WTC11 (cell line): ENCODE measurements around the gene FADS6. TPM values are rescaled to one million over a fixed set of nuclear protein-coding genes. Genes with fewer than 3 reads are reported as not detected.

Experiments used
- ATAC-seq: fragments of 200-7000 bp; cut with Tn5 transposase; 2 replicates; pipeline ENCODE4 v1.10.0; 2021; ENCODE audit warnings: mild to moderate bottlenecking, moderate library complexity
- CTCF ChIA-PET: fragments of 300-600 bp; sonication (Branson Sonifier 250); formaldehyde crosslinking; loops from one replicate; lab custom pipeline; 2021; ENCODE audit warnings: antibody characterized with exemption; lab: Charles Lee
- POLR2A ChIA-PET: fragments of 350-600 bp; sonication (Branson Sonifier 250); formaldehyde crosslinking; loops from one replicate; lab custom pipeline; 2021; ENCODE audit warnings: antibody characterized with exemption; lab: Charles Lee
- DNase-seq: peaks from one replicate; pipeline ENCODE4 v3.0.0; 2021; ENCODE audit warnings: low spot score
- H3K27ac Mint-ChIP-seq: 2 replicates; pipeline ENCODE4 v1.8.0; 2021; ENCODE audit warnings: mixed read lengths
- H3K27me3 Mint-ChIP-seq: 2 replicates; pipeline ENCODE4 v1.8.0; 2021; ENCODE audit warnings: low read depth, mild to moderate bottlenecking, moderate library complexity, mixed read lengths
- H3K36me3 Mint-ChIP-seq: 2 replicates; pipeline ENCODE4 v1.8.0; 2021; ENCODE audit warnings: mixed read lengths
- H3K4me1 Mint-ChIP-seq: 2 replicates; pipeline ENCODE4 v1.8.0; 2022; ENCODE audit warnings: mixed read lengths
- H3K4me3 Mint-ChIP-seq: 2 replicates; pipeline ENCODE4 v1.8.0; 2021; ENCODE audit warnings: mild to moderate bottlenecking, moderate library complexity, mixed read lengths
- H3K9me3 Mint-ChIP-seq: 2 replicates; pipeline ENCODE4 v1.8.0; 2021; ENCODE audit warnings: mixed read lengths
- EMX1 ChIP-seq: fragments of 250-450 bp; sonication (Bioruptor Pico); IDR thresholded peaks from 2 replicates; pipeline ENCODE4 v1.8.0; 2021; ENCODE audit warnings: mild to moderate bottlenecking
- ETV6 ChIP-seq: sonication (generic); formaldehyde crosslinking; IDR thresholded peaks from 2 replicates; pipeline ENCODE4 v1.8.1; 2022; ENCODE audit warnings: mild to moderate bottlenecking, missing genetic modification reagents
- FOXK1 ChIP-seq: sonication (generic); formaldehyde crosslinking; IDR thresholded peaks from 2 replicates; pipeline ENCODE4 v1.8.0; 2022; ENCODE audit warnings: mild to moderate bottlenecking, moderate library complexity, missing genetic modification reagents
- FOXP1 ChIP-seq: sonication (generic); formaldehyde crosslinking; IDR thresholded peaks from 2 replicates; pipeline ENCODE4 v1.8.0; 2022; ENCODE audit warnings: missing genetic modification reagents, mild to moderate bottlenecking, moderate library complexity, borderline replicate concordance
- GABPB1 ChIP-seq: sonication (generic); formaldehyde crosslinking; IDR thresholded peaks from 2 replicates; pipeline ENCODE4 v1.8.1; 2023; ENCODE audit warnings: mild to moderate bottlenecking, missing genetic modification reagents
- IRF2 ChIP-seq: sonication (generic); formaldehyde crosslinking; IDR thresholded peaks from 2 replicates; pipeline ENCODE4 v1.8.0; 2022; ENCODE audit warnings: low read depth, missing genetic modification reagents, borderline replicate concordance
- JAZF1 ChIP-seq: fragments of 250-450 bp; sonication (Bioruptor Pico); IDR thresholded peaks from 2 replicates; pipeline ENCODE4 v1.9.0; 2021; ENCODE audit warnings: moderate library complexity, mild to moderate bottlenecking, inconsistent platforms
- TEAD4 ChIP-seq: sonication (generic); formaldehyde crosslinking; IDR thresholded peaks from 2 replicates; pipeline ENCODE4 v1.8.0; 2022; ENCODE audit warnings: mild to moderate bottlenecking, missing genetic modification reagents
- ZNF121 ChIP-seq: sonication (generic); formaldehyde crosslinking; IDR thresholded peaks from 2 replicates; pipeline ENCODE4 v1.8.0; 2023; ENCODE audit warnings: missing genetic modification reagents
- ZNF138 ChIP-seq: sonication (generic); formaldehyde crosslinking; conservative IDR thresholded peaks from 2 replicates; pipeline ENCODE4 v1.8.1; 2022; ENCODE audit warnings: mild to moderate bottlenecking, moderate library complexity, missing genetic modification reagents
- ZNF396 ChIP-seq: fragments of 250-450 bp; sonication (Bioruptor Pico); IDR thresholded peaks from 2 replicates; pipeline ENCODE4 v1.8.0; 2021; ENCODE audit warnings: mild to moderate bottlenecking, moderate library complexity, borderline replicate concordance
- ZNF416 ChIP-seq: fragments of 250-450 bp; sonication (Bioruptor Pico); IDR thresholded peaks from 2 replicates; pipeline ENCODE4 v1.9.0; 2021; ENCODE audit warnings: mild to moderate bottlenecking, inconsistent platforms
- total RNA-seq: library from RNA; stranded (reverse); gene quantifications from 3 replicates; pipeline ENCODE4 v1.2.3, GENCODE V29; 2021
- TF ChIP-seq, protein P1 (sequence below): sonication (generic); formaldehyde crosslinking; IDR thresholded peaks from 2 replicates; pipeline ENCODE4 v1.8.1; 2023; ENCODE audit warnings: mild to moderate bottlenecking, missing genetic modification reagents
- TF ChIP-seq, protein P2 (sequence below): sonication (generic); formaldehyde crosslinking; IDR thresholded peaks from 2 replicates; pipeline ENCODE4 v1.8.1; 2022; ENCODE audit warnings: low read depth, mild to moderate bottlenecking, moderate library complexity, missing genetic modification reagents, borderline replicate concordance
- TF ChIP-seq, protein P3 (sequence below): sonication (generic); formaldehyde crosslinking; IDR thresholded peaks from 2 replicates; pipeline ENCODE4 v1.8.1; 2023; ENCODE audit warnings: mild to moderate bottlenecking, missing genetic modification reagents, borderline replicate concordance
- TF ChIP-seq, protein P4 (sequence below): sonication (generic); formaldehyde crosslinking; IDR thresholded peaks from 2 replicates; pipeline ENCODE4 v1.8.1; 2023; ENCODE audit warnings: mild to moderate bottlenecking, moderate library complexity, missing genetic modification reagents
- TF ChIP-seq, protein P5 (sequence below): sonication (generic); formaldehyde crosslinking; IDR thresholded peaks from 2 replicates; pipeline ENCODE4 v1.8.0; 2022; ENCODE audit warnings: mild to moderate bottlenecking, missing genetic modification reagents
- TF ChIP-seq, protein P6 (sequence below): sonication (generic); formaldehyde crosslinking; IDR thresholded peaks from 2 replicates; pipeline ENCODE4 v1.8.0; 2022; ENCODE audit warnings: missing genetic modification reagents
- TF ChIP-seq, protein P7 (sequence below): sonication (generic); formaldehyde crosslinking; IDR thresholded peaks from 2 replicates; pipeline ENCODE4 v1.8.0; 2023; ENCODE audit warnings: missing genetic modification reagents
- TF ChIP-seq, protein P8 (sequence below): fragments of 250-450 bp; sonication (Bioruptor Pico); IDR thresholded peaks from 2 replicates; pipeline ENCODE4 v1.9.0; 2021; ENCODE audit warnings: moderate library complexity, mild to moderate bottlenecking, inconsistent platforms, borderline replicate concordance

Gene FADS6
- total RNA-seq, 1 experiment from 2014 or later = 1.2 TPM

DNA sequence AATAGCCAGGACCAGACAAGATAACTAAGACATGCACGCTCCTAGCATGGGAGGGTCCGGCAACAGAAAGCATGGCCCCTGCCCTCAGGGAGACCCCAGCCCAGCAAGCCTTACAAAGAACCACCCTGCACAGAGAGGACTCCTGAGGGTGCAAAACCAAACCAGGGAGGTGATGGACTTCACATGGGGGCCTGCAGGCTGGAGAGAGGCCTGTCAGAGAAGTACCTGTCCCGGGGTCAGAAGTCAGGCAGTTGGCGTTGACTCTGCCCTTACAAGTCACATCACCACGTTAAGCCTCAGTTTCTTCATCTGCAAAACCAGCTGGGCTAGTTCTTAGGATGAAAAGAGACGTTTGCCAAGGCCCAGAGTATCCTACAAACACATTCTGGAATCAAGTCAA is 35.4 kb upstream of the FADS6 start (continued):
- TF ChIP-seq FOXP1 = no peak
- TF ChIP-seq, protein P1, sequence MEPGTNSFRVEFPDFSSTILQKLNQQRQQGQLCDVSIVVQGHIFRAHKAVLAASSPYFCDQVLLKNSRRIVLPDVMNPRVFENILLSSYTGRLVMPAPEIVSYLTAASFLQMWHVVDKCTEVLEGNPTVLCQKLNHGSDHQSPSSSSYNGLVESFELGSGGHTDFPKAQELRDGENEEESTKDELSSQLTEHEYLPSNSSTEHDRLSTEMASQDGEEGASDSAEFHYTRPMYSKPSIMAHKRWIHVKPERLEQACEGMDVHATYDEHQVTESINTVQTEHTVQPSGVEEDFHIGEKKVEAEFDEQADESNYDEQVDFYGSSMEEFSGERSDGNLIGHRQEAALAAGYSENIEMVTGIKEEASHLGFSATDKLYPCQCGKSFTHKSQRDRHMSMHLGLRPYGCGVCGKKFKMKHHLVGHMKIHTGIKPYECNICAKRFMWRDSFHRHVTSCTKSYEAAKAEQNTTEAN (CRISPR knock-in tag) = no peak

DNA sequence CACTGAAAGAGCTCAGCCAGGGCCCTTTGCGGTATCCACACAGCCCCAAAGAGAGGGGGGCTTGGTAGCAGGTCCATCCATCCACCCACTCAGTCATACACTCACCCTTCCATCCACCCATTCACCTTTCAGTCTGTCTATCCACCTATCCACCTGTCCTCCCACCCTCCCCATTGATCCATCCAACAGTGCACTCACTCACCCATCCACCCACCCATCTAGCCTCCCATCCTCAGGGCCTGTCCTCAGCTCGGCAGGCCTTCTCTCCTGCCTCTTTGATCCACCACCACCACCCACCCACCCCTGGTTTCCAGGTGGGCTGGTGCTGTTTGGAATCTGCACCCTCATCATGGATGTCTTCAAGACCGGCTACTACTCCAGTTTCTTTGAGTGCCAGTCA is 31.8 kb upstream of the FADS6 start:
- CTCF ChIA-PET = interaction anchor here (0.6 to 7.8 kb wide), 8 partner anchors 10 to 186 kb away, joined by 3 to 206 read pairs (median 4); no protein-coding TSS in a partner anchor
- DNase-seq = peak; percentile 9
- H3K4me3 Mint-ChIP-seq = no peak overlapping the region
- ATAC-seq = no peak
- no peak overlapping the region for H3K27ac Mint-ChIP-seq
- no peaks in the 10 kb centered on the region for H3K36me3 Mint-ChIP-seq
- TF ChIP-seq, protein P2, sequence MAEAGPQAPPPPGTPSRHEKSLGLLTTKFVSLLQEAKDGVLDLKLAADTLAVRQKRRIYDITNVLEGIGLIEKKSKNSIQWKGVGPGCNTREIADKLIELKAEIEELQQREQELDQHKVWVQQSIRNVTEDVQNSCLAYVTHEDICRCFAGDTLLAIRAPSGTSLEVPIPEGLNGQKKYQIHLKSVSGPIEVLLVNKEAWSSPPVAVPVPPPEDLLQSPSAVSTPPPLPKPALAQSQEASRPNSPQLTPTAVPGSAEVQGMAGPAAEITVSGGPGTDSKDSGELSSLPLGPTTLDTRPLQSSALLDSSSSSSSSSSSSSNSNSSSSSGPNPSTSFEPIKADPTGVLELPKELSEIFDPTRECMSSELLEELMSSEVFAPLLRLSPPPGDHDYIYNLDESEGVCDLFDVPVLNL (CRISPR knock-in tag) = no peak
- TF ChIP-seq, protein P3, sequence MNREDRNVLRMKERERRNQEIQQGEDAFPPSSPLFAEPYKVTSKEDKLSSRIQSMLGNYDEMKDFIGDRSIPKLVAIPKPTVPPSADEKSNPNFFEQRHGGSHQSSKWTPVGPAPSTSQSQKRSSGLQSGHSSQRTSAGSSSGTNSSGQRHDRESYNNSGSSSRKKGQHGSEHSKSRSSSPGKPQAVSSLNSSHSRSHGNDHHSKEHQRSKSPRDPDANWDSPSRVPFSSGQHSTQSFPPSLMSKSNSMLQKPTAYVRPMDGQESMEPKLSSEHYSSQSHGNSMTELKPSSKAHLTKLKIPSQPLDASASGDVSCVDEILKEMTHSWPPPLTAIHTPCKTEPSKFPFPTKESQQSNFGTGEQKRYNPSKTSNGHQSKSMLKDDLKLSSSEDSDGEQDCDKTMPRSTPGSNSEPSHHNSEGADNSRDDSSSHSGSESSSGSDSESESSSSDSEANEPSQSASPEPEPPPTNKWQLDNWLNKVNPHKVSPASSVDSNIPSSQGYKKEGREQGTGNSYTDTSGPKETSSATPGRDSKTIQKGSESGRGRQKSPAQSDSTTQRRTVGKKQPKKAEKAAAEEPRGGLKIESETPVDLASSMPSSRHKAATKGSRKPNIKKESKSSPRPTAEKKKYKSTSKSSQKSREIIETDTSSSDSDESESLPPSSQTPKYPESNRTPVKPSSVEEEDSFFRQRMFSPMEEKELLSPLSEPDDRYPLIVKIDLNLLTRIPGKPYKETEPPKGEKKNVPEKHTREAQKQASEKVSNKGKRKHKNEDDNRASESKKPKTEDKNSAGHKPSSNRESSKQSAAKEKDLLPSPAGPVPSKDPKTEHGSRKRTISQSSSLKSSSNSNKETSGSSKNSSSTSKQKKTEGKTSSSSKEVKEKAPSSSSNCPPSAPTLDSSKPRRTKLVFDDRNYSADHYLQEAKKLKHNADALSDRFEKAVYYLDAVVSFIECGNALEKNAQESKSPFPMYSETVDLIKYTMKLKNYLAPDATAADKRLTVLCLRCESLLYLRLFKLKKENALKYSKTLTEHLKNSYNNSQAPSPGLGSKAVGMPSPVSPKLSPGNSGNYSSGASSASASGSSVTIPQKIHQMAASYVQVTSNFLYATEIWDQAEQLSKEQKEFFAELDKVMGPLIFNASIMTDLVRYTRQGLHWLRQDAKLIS (CRISPR knock-in tag) = no peak
- no peak for TF ChIP-seq EMX1
- TF ChIP-seq, protein P4, sequence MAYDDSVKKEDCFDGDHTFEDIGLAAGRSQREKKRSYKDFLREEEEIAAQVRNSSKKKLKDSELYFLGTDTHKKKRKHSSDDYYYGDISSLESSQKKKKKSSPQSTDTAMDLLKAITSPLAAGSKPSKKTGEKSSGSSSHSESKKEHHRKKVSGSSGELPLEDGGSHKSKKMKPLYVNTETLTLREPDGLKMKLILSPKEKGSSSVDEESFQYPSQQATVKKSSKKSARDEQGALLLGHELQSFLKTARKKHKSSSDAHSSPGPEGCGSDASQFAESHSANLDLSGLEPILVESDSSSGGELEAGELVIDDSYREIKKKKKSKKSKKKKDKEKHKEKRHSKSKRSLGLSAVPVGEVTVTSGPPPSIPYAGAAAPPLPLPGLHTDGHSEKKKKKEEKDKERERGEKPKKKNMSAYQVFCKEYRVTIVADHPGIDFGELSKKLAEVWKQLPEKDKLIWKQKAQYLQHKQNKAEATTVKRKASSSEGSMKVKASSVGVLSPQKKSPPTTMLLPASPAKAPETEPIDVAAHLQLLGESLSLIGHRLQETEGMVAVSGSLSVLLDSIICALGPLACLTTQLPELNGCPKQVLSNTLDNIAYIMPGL (CRISPR knock-in tag) = no peak
- TF ChIP-seq, protein P5, sequence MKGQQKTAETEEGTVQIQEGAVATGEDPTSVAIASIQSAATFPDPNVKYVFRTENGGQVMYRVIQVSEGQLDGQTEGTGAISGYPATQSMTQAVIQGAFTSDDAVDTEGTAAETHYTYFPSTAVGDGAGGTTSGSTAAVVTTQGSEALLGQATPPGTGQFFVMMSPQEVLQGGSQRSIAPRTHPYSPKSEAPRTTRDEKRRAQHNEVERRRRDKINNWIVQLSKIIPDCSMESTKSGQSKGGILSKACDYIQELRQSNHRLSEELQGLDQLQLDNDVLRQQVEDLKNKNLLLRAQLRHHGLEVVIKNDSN (CRISPR knock-in tag) = no peak
- TF ChIP-seq ZNF121 (CRISPR knock-in tag) = no peak
- TF ChIP-seq JAZF1 (CRISPR knock-in tag) = no peak
- no peak for TF ChIP-seq ZNF396
- no peak for TF ChIP-seq IRF2 (CRISPR knock-in tag)
- TF ChIP-seq ZNF138 (CRISPR knock-in tag) = no peak
- no peak for TF ChIP-seq ETV6 (CRISPR knock-in tag)
- TF ChIP-seq, protein P6, sequence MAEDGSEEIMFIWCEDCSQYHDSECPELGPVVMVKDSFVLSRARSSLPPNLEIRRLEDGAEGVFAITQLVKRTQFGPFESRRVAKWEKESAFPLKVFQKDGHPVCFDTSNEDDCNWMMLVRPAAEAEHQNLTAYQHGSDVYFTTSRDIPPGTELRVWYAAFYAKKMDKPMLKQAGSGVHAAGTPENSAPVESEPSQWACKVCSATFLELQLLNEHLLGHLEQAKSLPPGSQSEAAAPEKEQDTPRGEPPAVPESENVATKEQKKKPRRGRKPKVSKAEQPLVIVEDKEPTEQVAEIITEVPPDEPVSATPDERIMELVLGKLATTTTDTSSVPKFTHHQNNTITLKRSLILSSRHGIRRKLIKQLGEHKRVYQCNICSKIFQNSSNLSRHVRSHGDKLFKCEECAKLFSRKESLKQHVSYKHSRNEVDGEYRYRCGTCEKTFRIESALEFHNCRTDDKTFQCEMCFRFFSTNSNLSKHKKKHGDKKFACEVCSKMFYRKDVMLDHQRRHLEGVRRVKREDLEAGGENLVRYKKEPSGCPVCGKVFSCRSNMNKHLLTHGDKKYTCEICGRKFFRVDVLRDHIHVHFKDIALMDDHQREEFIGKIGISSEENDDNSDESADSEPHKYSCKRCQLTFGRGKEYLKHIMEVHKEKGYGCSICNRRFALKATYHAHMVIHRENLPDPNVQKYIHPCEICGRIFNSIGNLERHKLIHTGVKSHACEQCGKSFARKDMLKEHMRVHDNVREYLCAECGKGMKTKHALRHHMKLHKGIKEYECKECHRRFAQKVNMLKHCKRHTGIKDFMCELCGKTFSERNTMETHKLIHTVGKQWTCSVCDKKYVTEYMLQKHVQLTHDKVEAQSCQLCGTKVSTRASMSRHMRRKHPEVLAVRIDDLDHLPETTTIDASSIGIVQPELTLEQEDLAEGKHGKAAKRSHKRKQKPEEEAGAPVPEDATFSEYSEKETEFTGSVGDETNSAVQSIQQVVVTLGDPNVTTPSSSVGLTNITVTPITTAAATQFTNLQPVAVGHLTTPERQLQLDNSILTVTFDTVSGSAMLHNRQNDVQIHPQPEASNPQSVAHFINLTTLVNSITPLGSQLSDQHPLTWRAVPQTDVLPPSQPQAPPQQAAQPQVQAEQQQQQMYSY (CRISPR knock-in tag) = no peak
- TF ChIP-seq, protein P7, sequence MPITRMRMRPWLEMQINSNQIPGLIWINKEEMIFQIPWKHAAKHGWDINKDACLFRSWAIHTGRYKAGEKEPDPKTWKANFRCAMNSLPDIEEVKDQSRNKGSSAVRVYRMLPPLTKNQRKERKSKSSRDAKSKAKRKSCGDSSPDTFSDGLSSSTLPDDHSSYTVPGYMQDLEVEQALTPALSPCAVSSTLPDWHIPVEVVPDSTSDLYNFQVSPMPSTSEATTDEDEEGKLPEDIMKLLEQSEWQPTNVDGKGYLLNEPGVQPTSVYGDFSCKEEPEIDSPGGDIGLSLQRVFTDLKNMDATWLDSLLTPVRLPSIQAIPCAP (CRISPR knock-in tag) = no peak
- no peak for TF ChIP-seq FOXK1 (CRISPR knock-in tag)
- no peak for TF ChIP-seq TEAD4 (CRISPR knock-in tag)
- TF ChIP-seq ZNF416 (CRISPR knock-in tag) = no peak
- TF ChIP-seq, protein P8, sequence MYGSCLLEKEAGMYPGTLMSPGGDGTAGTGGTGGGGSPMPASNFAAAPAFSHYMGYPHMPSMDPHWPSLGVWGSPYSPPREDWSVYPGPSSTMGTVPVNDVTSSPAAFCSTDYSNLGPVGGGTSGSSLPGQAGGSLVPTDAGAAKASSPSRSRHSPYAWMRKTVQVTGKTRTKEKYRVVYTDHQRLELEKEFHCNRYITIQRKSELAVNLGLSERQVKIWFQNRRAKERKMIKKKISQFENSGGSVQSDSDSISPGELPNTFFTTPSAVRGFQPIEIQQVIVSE (CRISPR knock-in tag) = no peak
- no peak for TF ChIP-seq GABPB1 (CRISPR knock-in tag)
- H3K27me3 Mint-ChIP-seq = peaks cover 84% of the 10 kb centered on the region
- peaks cover 13% of the 10 kb centered on the region for H3K4me1 Mint-ChIP-seq
- POLR2A ChIA-PET = interaction anchor here (0.6 kb wide), 1 partner anchor 8 kb away, joined by 14 read pairs; no protein-coding TSS in a partner anchor
- H3K9me3 Mint-ChIP-seq = no peaks in the 10 kb centered on the region
